Stimulated activated CD4-positive, alpha-beta T cell treated with anti-CD3 and anti-CD28 coated beads, Interleukin-12 subunit alpha, Interleukin-12 subunit beta, amount 100 ng/mL, for 48 hours (primary cell): Measurements from ENCODE around the gene VKORC1L1.
"Not testable (repeated sequence)": the region's sequence is repeated elsewhere in the genome, so short reads cannot be mapped to it uniquely, and the experiment has no call there.

ENCODE experiments used
- DNase-seq, 3 donors: peaks; one replicate each; pipeline ENCODE4 v3.0.0-alpha.2; 2020; ENCODE audit warnings: low read depth in 2 of 3, low spot score in 1 of 3

Gene VKORC1L1

DNA sequence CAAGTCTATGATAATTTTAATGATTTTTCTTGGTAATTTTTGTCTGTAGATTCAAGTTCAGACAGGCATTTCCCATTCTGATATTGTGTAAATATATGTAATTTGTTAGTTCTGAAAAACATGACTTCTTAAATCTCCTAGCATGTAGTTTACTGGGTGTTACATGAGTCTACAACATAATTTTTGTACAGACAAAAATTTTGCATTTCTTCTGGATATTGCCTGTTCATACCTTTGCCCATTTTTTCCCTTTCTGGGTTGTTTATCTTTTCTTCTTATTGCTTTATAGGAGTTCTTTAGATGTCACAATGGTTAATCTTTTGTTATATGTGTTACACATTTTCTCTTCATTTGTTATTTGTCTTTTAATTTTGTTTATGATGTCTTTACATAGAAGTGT lies 12.1 kb downstream of the VKORC1L1 start:
- DNase-seq: not testable (repeated sequence)

DNA sequence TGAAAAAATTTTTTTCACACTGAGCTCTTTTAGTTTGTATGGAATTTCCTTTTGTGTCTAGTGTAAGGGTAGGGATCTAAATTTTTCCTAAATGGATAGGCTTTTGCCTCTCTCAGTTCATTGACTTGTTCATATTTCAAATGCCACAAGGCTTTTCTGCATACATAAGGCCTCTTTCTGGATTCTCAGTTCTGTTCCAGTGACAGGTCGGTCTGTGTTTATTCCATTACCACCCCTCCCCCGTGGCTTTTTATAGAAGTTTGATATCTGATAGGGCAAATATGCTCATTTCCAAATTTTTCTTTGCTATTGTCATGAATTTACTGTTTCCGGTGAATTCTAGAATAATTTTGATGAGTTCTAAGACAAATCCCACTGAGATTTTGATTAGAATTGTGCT lies 12.7 kb downstream of the VKORC1L1 start:
- not testable (repeated sequence) for DNase-seq

DNA sequence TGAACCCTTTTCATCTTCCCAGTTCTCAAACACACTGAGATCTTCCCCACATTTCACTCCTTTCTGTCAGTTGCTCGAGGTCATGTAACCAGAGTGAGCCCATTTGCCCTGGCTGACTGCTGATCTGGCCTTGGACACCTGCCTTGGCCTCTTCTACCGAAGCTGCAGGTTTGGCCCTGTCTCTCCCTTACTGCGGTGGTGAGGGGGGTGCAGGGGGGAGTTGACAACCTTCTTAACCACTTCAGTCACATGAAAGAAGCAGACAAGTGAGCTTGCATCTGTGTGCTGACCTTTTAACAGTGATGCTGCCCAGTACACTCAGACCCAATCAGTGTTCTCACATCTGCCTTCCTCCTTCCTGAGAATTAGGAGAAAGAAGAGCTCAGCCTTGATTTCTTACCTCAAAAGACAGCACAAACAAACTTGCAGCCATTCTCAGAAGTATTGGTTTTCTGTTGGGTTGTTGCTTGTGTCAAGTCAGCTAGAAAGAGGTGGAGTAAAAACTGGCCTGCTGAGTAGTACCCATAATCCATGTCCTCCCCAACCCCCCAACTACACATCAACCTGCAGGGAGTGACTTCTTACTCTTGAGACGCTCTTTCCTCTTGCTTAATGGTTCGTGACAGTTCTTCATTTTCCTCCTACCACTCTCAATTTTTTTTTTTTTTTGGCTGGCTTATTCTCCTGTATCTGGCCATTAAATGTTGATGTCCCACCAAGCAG lies 15.7 kb downstream of the VKORC1L1 start:
- DNase-seq: not testable (repeated sequence)

DNA sequence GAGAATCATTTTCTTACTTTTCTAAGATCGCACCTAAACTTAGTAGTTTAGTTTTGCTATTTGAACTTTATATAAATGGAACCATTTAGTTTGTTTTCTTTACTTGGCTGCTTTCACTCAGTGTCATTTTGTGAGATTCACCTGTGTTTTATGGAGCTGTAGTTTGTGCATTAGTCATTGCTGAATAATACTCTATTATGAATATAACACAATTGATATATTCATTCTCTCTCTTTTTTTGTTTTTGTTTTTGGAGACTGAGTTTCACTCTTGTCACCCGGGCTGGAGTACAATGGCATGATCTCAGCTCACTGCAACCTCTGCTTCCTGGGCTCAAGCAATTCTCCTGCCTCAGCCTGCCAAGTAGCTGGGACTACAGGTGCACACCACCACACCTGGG lies 16.8 kb downstream of the VKORC1L1 start:
- DNase-seq: not testable (repeated sequence)

DNA sequence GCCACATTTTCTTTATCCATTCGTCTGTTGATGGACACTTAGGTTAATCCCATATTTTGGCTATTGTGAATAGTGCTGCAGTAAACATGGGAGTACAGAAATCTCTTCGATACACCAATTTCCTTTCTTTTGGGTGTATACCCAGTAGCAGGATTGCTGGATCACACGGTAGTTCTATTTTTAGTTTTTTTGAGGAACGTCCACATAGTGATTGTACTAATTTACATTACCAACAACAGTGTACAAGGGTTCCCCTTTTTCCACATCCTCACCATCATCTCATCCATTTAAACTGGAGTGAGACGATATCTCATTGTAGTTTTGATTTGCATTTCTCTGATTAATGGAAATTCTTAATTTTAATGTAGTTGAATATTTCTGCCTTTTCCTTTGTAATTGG lies 19.3 kb downstream of the VKORC1L1 start:
- no peak for DNase-seq

DNA sequence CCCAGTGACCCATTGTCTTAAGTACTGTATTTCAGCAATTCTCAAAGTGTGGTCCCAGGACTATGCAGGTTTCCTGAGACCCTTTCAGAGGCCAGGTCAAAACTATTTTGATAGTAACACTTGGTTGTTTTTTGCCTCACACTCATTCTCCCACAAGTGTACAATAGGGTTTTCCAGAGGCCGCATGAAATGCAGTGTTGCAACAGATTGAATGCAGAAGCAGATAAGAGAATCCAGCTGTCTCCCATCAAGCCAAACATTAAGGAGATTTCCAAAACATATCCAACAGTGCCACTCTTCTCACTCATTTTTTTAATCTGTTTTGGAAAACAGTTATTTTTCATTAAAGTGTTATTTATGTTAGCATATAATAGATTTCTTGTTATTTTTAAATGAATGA lies 20.0 kb downstream of the VKORC1L1 start:
- no peak for DNase-seq

DNA sequence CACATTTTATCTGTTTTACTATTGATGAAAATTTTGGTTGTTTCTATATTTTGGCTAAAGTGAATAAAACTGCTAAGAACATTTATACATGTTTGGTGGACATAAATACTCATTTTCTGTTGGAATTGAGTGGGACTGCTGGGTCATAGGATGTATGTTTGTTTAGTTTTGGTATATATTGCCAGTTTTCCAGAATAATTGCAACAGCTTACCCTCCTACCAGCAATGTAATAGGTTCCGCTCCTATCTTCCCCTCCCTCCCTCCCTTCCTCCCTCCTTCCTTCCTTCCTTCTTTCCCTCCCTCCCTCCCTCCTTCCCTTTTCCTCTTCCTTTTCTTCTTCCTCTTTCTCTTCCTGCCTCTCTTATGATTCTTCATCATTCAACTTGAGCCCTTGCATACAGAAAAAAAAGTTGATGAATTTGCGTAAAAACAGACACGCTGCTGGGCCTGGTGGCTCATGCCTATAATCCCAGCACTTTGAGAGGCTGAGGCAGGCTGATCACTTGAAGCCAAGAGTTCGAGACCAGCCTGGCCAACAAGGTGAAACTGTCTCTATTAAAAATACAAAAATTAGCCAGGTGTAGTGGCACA lies 23.5 kb downstream of the VKORC1L1 start:
- DNase-seq: no peak

DNA sequence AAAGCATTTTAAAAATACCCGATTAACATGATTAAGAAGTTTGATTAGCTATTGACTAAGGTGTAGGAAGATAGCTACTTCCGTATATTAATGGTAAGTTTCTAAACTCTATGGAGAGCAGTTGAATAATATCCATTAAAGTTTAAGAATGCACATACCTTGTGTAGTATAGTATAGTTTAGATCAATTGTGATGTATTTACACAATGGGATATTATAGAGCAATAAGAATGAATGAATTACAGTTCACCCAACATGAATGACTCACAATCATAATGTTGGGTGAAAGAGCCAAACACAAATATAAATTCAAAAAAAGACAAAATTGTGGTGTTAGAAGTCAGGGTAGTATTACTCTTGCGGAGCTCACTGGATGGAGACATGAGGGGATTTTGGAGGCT lies 24.4 kb downstream of the VKORC1L1 start:
- DNase-seq: not testable (repeated sequence)

DNA sequence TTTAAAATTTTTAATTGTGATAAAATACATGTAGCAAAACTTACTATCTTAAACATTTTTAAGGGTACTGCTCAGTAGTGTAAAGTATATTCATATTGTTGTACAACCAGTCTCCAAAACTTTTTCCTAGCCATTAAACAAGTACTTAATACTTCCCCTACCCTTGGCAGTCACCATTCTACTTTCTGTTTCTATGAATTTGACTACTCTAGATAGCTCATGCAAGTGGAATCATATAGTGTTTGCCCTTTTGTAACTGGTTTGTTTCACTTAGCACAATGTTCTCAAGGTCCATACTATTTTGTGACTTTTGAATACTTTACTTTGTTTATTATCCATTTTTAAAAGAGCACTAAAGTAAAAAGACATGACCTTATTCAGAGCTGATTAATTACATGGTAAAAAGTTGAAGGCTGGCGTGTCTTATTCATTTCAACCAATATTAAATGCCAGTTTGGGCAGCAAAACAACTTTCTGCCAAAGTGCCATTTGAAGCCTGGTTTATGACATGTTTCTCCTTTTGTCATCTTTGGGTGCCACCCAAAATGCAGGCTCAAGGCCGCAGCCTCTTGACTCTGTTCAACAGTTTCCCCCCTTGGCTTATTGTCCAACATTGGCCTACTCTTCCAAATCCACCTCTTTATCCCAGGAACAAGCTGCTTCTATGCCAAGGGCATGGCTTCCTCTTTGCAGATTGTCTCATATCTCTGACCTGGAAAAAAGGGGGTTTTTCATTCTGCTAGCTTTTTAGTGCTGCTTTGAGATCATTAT lies 26.0 kb downstream of the VKORC1L1 start:
- not testable (repeated sequence) for DNase-seq

DNA sequence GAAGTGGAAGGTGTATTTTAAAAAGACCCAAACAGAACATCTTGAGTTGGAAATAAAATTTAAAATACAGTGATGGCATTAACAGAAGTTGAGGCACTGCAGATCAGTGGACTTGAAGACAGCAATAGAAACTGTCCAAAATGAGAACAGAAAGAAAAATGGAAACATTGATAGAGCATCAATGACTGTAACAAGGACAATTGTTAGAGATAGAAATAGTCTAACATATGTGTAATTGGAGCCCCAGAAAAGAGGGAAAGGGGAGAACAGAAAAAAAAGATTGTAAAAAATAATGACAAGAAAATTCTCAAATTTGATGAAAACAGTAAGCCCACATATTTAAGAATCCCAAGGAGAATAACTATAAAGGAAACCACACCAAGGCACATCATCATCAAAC lies 29.4 kb downstream of the VKORC1L1 start:
- DNase-seq: no peak

DNA sequence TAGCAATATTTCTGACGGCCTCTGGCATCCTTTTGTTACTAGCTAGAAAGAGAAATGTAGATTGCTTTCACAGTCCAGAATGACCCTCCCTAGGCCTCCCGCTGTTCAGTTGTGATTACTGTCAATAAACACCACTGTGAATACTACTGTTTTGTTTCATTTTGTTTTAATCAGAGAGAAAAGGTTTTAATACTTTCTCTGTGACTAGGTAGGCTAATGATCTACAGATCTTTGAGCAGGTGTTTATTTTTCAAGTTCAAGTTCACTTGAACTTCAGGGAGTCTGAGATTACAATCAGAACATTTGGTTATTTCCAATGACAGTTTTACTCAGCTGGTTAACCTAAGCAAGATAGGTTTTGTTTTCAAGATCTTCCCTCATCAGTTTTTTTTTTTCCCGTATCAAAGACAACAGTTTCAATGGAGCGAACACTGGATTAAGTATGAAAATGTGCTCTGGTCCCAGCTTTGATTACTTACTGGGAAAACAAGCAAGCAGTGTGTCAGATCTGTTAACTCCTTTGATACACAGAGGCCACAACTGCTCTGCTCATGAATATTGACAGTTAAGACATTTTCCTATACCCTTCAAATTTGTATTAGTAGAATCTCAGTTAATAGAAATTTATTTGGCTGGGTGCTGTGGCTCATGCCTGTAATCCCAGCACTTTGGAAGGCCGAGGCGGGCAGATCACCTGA lies 34.8 kb downstream of the VKORC1L1 start:
- no peak for DNase-seq

DNA sequence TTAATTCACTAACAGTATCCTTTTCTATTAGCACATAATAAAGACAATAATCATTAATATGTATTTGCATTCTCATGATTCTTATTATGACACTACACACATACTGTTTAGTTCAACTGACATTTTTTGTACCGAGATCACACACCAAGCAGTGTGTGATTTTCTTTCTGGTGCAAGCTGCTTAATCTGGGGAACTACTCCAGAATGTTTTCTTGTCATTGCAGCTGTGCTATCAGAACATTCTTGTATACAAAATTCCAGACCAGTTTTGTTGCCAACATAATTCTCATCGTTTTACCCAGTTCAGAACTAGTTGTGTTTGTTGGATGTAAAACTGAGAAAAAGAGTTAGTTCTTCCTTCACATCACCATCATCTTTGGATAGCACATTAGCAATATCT lies 37.4 kb downstream of the VKORC1L1 start:
- DNase-seq: no peak

DNA sequence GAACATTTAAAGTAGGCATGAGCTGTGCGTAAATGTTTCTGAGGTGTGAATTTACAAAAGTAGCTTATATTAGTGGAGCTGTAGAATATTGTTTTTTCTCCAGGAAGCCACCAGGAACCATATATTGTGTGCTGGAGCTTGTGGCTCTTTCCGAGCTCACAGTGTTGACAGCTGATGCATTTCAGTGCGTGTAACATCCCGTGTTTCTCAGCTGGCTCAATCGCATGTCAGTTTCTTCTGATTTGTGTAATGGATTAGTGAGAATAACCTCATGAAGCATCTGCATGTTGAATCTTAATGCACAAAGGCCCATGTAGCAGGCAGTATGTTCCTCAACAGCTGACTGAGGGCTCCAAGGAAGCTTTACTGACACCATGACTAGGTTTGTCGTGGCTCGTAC lies 39.4 kb downstream of the VKORC1L1 start:
- DNase-seq: no peak

DNA sequence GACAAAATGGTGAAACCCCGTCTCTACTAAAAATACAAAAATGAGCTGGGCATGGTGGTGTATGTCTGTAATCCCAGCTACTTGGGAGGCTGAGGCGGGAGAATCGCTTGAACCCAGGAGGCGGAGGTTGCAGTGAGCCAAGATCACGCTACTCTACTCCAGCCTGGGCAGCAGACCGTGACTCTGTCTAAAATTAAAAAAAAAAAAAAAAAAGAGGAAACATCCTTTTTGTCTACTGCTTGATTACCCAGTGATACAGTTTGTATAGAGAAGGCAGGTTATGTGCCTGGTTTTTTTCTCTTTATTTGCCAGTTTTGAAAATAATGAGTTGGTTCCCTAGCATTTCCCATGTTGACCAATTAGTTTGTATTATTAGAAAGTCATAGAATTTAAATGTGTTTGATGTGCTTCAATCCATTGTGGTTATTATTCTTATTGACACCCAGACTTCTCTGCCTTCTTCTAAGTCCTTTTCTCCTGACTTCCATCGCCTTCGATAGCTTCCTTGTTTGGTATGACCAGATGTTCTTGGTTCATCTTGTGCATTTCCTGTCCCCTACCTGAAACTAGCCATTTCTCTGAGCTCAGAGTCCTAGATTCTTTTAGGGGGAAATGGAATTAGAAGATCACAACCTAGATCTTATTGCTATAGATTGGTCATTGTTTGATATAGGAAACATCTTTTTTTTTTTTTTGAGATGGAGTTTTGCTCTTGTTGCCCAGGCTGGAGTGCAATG lies 43.2 kb downstream of the VKORC1L1 start:
- DNase-seq: no peak

DNA sequence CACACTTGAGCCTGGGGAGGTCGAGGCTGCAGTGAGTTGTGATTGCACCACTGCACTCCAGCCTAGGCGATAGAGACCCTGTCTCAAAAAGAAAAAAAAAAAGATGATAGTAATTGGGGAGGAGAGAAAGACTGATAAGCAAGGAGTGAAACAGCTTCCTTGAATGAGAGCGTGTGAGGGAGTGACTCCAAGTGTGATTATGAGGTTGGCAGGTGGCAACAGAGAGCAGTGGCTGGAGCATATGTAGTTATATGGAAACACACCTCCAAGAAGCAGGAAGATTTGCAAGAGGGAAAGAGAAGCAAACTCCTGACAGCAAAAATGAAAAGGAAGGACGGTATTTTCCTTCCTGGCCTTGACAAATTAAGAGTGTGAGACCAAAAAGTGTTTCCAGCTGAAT lies 50.4 kb downstream of the VKORC1L1 start:
- DNase-seq: no peak

DNA sequence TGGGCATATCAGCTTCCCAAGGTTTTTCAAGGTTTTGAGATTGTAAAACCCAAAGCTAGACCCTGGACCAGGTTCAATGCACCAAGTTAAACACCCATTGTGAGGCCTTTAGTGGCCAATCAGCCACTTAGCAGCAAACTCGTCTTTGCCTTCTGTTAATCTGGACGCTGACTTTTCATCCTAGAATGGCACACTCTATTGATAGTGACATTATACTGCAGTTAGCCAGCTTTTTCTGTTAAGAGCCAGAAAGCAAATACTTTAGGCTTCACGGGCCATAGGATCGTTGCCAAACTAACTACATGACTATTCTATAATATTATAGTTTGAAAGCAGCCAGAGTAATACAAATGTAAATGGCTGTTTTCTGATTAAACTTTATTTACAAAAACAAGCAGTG lies 51.3 kb downstream of the VKORC1L1 start:
- DNase-seq: no peak

DNA sequence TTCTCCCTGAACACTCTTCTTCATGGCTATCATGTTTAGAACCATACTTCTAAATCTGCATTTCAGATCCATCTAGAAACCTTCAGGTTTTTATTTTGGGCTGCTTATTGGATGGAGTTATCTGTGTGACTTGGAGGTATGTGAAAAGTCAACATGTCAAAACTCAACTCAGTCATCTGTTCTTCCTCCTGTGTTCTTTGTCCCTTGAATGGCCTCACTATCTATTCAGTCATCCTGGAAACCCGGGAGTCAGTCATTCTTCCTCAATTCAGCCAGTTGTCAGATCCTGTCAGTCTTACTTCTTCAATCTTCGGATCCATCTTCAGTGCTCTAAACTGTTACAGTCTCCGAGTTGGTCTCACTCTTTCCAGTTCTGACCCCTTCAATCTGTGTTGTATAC lies 52.2 kb downstream of the VKORC1L1 start:
- DNase-seq: no peak

DNA sequence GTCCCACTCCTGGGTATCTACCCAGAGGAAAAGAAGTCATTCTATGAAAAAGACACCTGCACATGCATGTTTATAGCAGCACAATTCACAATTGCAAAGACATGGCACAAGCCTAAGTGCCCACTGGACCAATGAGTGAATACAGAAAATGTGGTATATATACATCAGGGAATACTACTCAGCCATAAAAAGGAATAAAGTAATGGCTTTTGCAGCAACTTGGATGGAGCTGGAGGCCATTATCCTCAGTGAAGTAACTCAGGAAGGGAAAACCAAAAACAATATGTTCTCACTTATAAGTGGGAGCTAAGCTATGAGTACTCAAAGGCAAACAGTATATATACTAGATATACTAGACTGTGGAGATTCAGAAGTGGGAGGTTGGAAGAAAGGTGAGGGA lies 53.7 kb downstream of the VKORC1L1 start:
- DNase-seq: no peak

DNA sequence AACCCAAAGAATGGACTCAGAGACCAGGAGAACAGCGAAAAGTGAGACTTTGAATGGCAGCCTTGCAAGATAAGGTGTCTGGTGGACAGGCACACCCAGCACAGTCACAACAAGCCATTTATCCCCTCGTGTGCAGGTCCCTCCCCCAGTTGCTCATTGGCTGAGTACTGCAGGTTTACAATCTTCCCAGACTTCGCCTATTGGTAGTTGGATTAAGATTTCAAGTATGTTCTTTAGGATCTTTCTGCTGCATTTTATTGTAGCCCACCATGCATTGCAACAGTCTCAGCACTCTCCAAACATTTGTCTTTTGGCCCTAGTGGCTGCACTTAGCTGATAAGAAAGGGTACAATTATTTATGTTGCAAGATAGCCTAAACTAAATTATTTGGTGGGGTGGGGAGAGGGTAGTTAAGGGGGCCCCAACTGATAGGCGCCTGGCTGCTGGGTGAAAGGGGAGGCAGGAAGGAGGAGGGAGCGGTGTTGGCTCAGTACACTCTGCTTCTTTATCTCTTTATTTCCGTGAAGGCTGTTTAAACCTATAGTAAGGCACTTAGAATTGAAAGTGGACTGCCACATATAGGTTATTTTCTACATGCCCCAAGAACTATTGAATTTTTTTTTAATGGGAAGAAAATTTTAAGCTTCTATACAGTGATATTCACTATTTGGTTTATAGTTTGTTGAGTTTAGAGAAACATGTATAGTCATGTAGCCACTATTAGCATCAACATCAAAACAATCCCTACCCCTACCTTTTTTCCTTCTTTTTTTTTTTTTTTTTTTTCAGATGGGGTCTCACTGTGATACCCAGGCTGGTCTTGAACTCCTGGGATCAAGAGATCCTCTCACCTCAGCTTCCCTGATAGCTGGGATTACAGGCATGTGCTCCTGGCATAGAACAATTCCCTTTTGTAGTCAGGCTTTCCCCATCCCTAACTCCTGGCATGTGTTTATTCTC lies 54.9 kb downstream of the VKORC1L1 start:
- no peak for DNase-seq

DNA sequence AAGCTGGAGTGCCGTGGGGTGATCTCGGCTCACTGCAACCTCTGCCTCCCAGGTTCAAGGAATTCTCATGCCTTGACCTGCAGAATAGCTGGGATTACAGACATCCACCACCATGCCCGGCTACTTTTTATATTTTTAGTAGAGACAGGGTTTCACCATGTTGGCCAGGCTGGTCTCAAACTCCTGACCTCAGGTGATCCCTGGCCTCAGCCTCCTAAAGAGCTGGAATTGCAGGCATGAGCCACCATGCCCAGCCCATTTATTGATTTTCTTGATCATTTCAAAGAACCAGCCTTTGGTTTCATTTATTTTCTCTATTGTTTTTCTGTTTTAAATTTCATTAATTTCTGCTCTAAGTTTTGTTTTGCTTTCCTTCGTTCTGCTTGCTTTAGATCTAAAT lies 58.8 kb downstream of the VKORC1L1 start:
- DNase-seq: no peak
